ENCODE measurements around the gene ZNF787. TPM values are rescaled to one million over a fixed set of nuclear protein-coding genes. Genes with fewer than 3 reads are reported as not detected.

ZNF787 gene
- polyA plus RNA-seq, 2 of the 4 experiments (the other 2 are of a cell fraction), result 12.5 to 35.1 TPM

DNA sequence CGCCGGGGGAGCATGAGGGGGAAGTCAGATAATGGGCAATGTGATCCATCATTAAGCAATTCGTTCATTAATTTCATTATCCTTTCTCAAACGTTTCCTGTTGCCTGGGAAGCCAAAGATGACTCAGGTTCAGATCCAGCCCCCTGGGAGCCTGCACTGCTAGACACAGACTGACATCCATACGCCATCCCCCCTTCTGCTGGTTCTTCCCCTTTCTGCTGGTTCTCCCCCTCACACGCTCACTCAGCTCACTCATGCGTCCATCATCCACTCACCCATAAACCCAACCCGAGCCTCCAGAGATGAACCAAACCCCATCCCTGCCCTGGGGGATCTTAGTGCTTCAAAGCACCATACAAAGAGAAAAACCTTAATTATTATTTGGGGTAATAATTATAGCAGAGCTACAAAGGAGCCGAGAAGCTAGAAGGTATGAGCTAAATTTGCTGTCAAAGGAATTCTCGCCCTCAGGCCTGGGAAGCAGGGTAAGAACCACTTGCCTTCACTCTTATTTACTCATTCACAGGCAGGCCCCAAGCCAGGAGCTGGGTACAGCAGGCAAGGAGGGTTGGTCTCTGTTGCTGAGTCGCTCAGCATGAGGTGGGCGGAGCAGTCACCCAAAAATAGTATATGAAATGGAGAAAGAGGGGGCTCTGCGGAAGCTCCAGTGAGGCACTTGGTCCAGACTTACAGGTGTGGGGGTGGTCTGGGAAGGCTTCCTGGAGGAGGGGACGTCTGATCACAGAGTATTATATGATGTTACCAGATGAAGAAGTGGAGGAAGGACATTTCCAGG lies 13.0 kb upstream of the ZNF787 start:
- no peak overlapping the region for H3K4me3 ChIP-seq
- DNase-seq (ENCODE audit: low read depth in 1 of 2, low spot score in 1 of 2) (peak in 1 of 2 experiments; percentile 32), ATAC-seq (peak in 1 of 2 experiments; percentile 48; a peak in 3 of 6 replicates), FAIRE-seq (no peak)
- H3K27ac ChIP-seq, result no peak overlapping the region
- no peaks in the 10 kb centered on the region for H3K9me3 ChIP-seq
- no peak overlapping the region for H3K4me2 ChIP-seq
- H3K4me1 ChIP-seq, result peaks cover 13% of the 10 kb centered on the region; the same call in 2 of the 3 replicates
- ChIA-PET CTCF (interaction anchor here (0.8 to 2.3 kb wide), 6 partner anchors 8 to 68 kb away, joined by 3 to 6 read pairs (median 3); no protein-coding TSS in a partner anchor), POLR2A (interaction anchor here (2.2 kb wide), 1 partner anchor 13 kb away, joined by 10 read pairs; the partner anchor contains the start of gene ZNF787)
- WGBS (ENCODE audit: missing lambda C conversion rate), result 71% methylated on average over 14 of the region's 14 CpGs
- TF ChIP-seq ZSCAN20 (CRISPR knock-in tag; IDR thresholded peaks at IDR 0.05) (no peak), ZFP36 (IDR thresholded peaks at IDR 0.05; ENCODE audit: borderline replicate concordance, partially characterized antibody) (peak; percentile 65)

DNA sequence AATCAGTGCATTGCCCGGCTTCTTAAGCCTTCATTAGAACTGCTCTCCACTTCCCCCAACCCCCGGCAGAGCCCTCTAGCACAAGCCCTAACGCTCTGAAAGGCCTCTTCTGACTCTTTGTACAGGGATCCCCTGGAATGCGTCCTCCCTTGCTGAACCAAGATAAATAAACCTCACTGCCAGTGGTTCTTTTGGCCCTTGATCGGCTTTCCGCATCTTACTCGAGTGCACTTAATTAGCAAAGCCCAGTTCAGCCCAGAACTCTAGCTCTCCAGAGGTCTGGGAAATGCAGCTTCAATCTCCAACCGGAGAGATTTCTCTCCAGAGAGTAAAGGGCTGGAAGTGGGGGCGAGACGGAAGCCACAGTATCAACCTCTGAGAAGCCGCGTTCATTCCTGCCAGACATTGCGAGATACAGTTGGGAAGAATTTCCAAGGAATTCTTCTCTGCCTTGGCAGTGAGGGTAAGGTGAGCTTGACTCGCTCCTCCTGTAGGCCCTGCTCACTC lies 11.3 kb upstream of the ZNF787 start:
- CTCF ChIA-PET, result interaction anchor here (0.6 to 2.3 kb wide), 4 partner anchors 10 to 1081 kb away, joined by 3 to 6 read pairs (median 3); no protein-coding TSS in a partner anchor
- DNase-seq (ENCODE audit: low read depth in 1 of 2, low spot score in 1 of 2) (no peak), FAIRE-seq (no peak), ATAC-seq (no peak)
- H3K4me1 ChIP-seq, result peaks cover 5% of the 10 kb centered on the region; the same call in 2 of the 3 replicates
- H3K4me2 ChIP-seq, result no peak overlapping the region
- H3K27ac ChIP-seq, result no peak overlapping the region
- POLR2A ChIA-PET, result interaction anchor here (1.0 kb wide), 1 partner anchor 11 kb away, joined by 4 read pairs; the partner anchor contains the start of gene ZNF787
- H3K4me3 ChIP-seq, result no peak overlapping the region
- H3K9me3 ChIP-seq, result no peaks in the 10 kb centered on the region
- WGBS (ENCODE audit: missing lambda C conversion rate), result 69% methylated on average over 14 of the region's 14 CpGs
- TF ChIP-seq, protein P1, sequence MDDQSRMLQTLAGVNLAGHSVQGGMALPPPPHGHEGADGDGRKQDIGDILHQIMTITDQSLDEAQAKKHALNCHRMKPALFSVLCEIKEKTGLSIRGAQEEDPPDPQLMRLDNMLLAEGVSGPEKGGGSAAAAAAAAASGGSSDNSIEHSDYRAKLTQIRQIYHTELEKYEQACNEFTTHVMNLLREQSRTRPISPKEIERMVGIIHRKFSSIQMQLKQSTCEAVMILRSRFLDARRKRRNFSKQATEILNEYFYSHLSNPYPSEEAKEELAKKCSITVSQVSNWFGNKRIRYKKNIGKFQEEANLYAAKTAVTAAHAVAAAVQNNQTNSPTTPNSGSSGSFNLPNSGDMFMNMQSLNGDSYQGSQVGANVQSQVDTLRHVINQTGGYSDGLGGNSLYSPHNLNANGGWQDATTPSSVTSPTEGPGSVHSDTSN (IDR thresholded peaks at IDR 0.05), result no peak
- TF ChIP-seq FOSL2 (IDR thresholded peaks at IDR 0.05) (no peak), FOSL2 (CRISPR knock-in tag; IDR thresholded peaks at IDR 0.05) (no peak), RFX5 (IDR thresholded peaks at IDR 0.05) (no peak), BHLHE40 (IDR thresholded peaks at IDR 0.05; ENCODE audit: low read depth, low read length) (no peak), CEBPB (IDR thresholded peaks at IDR 0.05) (no peak), ESRRA (IDR thresholded peaks at IDR 0.05; ENCODE audit: borderline replicate concordance, low read length) (no peak), RCOR1 (IDR thresholded peaks at IDR 0.05; ENCODE audit: low read depth, low read length) (no peak), CBX8 (IDR thresholded peaks at IDR 0.05) (no peak), HOXB5 (CRISPR knock-in tag; IDR thresholded peaks at IDR 0.05) (no peak), HEYL (CRISPR knock-in tag; IDR thresholded peaks at IDR 0.05) (no peak), MAZ (IDR thresholded peaks at IDR 0.05; ENCODE audit: borderline replicate concordance, low read depth, low read length) (no peak), CBX2 (IDR thresholded peaks at IDR 0.05; ENCODE audit: borderline replicate concordance, low read depth) (no peak), FOXS1 (CRISPR knock-in tag; IDR thresholded peaks at IDR 0.05) (no peak), ZNF302 (CRISPR knock-in tag; IDR thresholded peaks at IDR 0.05) (no peak), ZFP36 (IDR thresholded peaks at IDR 0.05; ENCODE audit: borderline replicate concordance, partially characterized antibody) (no peak)
- TF ChIP-seq, protein P2, sequence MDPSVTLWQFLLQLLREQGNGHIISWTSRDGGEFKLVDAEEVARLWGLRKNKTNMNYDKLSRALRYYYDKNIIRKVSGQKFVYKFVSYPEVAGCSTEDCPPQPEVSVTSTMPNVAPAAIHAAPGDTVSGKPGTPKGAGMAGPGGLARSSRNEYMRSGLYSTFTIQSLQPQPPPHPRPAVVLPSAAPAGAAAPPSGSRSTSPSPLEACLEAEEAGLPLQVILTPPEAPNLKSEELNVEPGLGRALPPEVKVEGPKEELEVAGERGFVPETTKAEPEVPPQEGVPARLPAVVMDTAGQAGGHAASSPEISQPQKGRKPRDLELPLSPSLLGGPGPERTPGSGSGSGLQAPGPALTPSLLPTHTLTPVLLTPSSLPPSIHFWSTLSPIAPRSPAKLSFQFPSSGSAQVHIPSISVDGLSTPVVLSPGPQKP (IDR thresholded peaks at IDR 0.05; ENCODE audit: low read depth, low read length), result no peak
- TF ChIP-seq, protein P3, sequence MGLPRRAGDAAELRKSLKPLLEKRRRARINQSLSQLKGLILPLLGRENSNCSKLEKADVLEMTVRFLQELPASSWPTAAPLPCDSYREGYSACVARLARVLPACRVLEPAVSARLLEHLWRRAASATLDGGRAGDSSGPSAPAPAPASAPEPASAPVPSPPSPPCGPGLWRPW (IDR thresholded peaks at IDR 0.05), result no peak

DNA sequence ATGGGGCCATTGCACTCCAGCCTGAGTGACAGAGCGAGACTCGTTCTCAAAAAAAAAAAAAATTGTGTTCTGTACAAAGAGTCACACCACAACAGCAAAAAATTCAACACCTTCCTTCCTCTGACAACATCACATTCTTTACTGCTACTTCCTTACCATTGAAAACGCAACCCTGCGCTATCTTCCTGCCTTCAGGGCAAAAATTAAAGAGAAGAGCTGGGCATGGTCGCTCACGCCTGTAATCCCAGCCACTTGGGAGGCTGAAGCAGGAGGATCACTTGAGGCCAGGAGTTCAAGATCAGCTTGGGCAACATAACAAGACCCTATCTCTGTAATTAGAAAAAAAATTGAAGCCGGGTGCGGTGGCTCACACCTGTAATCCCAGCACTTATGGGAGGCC lies 10.6 kb upstream of the ZNF787 start:
- ATAC-seq (no peak), DNase-seq (ENCODE audit: low read depth in 1 of 2, low spot score in 1 of 2) (no peak), FAIRE-seq (no peak)
- ChIA-PET POLR2A (interaction anchor here (1.0 kb wide), 1 partner anchor 10 kb away, joined by 4 read pairs; the partner anchor contains the start of gene ZNF787), CTCF (interaction anchor here (1.3 to 1.5 kb wide), 2 partner anchors 23 to 35 kb away, joined by 3 read pairs; no protein-coding TSS in a partner anchor)
- Histone ChIP-seq H3K4me1 (0 out of 3 replicates have a peak, but pooled peaks cover 5% of the 10 kb centered on the region), H3K27ac (no peak overlapping the region), H3K4me3 (no peak overlapping the region), H3K9me3 (no peaks in the 10 kb centered on the region), H3K4me2 (no peak overlapping the region)
- TF ChIP-seq, protein P1 (IDR thresholded peaks at IDR 0.05), result no peak
- TF ChIP-seq RAD21 (conservative IDR thresholded peaks at IDR 0.05 in 1 of 2, IDR thresholded peaks at IDR 0.05 in 1 of 2), result no peak
- 82% methylated on average over 8 of the region's 8 CpGs for WGBS (ENCODE audit: missing lambda C conversion rate)

All from A549 (cell line).